PC-3 (cell line): ENCODE measurements around the gene TEFM.
"Not testable (repeated sequence)": the region's sequence is repeated elsewhere in the genome, so short reads cannot be mapped to it uniquely, and the experiment has no call there.

ENCODE experiments used
- CTCF ChIP-seq: fragments of 300-600 bp; sonication (generic); conservative IDR thresholded peaks from 2 replicates; pipeline ENCODE4 v1.5.1; 2017; ENCODE audit warnings: antibody characterized with exemption, low read depth, mild to moderate bottlenecking, low read length
- EZH2 ChIP-seq: fragments of 300-600 bp; sonication (generic); IDR thresholded peaks from one replicate; pipeline ENCODE4 v1.6.1; 2017; ENCODE audit warnings: antibody characterized with exemption, mild to moderate bottlenecking, low read length; ENCODE audit not compliant: unreplicated experiment

- TF ChIP-seq CTCF, EZH2: not testable (repeated sequence)
These were observed 4.1 kb upstream of the TEFM start for GRCh38 chr17:30910151-30910550.
